ENCODE measurements around the gene MOB3C.

- no peak for TF ChIP-seq CTCF (conservative IDR thresholded peaks at IDR 0.05; ENCODE audit: low read length)
- no peak for TF ChIP-seq EZH2phosphoT487 (IDR thresholded peaks at IDR 0.05; ENCODE audit: borderline replicate concordance, low read depth, low read length)
Observed at GRCh38 chr1:46605232-46605631, 11.4 kb downstream of the MOB3C start.

All from OCI-LY7 (cell line).